Stomach (tissue), 4 donors: Measurements from ENCODE around the gene OR2T29.
"Not testable (repeated sequence)": the region's sequence is repeated elsewhere in the genome, so short reads cannot be mapped to it uniquely, and the experiment has no call there.

Experiments
- CTCF ChIP-seq, 7 experiments: fragments of 450-650 bp in 4 of 7; fragments of 200-600 bp in 3 of 7; sonication (generic) in 3 of 7; IDR thresholded peaks; one replicate each; pipeline ENCODE4 v1.5.1; 2016 to 2019; ENCODE audit warnings: antibody characterized with exemption in 7 of 7, control low read depth in 2 of 7, mild to moderate bottlenecking in 1 of 7
- POLR2A ChIP-seq, 4 donors: fragments of 450-650 bp; IDR thresholded peaks; one replicate each; pipeline ENCODE4 v1.6.1; 2016; ENCODE audit warnings: antibody characterized with exemption in 4 of 4, control low read depth in 2 of 4, mild to moderate bottlenecking in 1 of 4, moderate library complexity in 1 of 4
- POLR2AphosphoS5 ChIP-seq, 3 donors: sonication (generic); formaldehyde crosslinking; IDR thresholded peaks; one replicate each; pipeline ENCODE4 v1.6.1; 2016; ENCODE audit warnings: antibody characterized with exemption in 3 of 3

- TF ChIP-seq CTCF, POLR2A, POLR2AphosphoS5 (IDR thresholded peaks at IDR 0.05): not testable (repeated sequence)
These were observed 12.1 kb upstream of the OR2T29 start, which contains the start of gene OR2T34 for GRCh38 chr1:248574657-248575056.
